ENCODE measurements around the gene LYPD5. TPM values are rescaled to one million over a fixed set of nuclear protein-coding genes. Genes with fewer than 3 reads are reported as not detected.

Gene LYPD5
- total and polyA plus RNA-seq, 8 donors, result 0.43 to 3.9 (median 1.6) TPM; not detected in 4

DNA sequence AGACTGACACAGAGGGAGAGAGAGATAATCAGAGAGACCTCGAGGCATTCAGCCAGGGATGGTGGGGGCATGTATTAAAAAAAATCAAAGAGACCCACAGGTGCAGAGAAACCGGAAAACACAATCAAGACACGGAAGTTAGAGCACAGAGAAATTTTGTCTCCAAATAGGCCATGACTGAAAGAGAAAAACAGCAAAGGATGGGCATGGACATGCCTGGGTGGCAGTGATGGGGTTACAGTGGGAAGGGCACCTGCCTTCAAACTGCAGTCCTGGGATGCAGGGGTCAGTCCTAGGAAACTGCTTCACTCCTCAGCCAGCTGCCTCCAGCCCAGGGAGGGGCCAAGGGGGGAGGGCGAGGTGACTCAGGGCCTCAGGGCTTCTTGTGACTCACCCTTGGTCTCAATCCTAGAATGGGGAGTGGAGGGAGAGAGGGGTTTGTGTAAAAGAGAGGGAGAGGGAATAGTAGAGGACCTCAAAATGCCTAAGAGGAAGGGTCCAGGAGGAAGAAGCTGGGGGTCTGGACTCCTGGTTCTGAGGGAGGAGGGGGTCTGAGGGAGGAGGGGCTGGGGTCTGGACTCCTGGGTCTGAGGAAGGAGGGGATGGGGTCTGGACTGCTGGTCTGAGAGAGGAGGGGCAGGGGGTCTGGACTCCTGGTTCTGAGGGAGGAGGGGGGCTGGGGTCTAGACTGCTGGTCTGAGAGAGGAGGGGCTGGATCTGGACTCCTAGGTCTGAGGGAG lies 17.8 kb downstream of the LYPD5 start:
- H3K4me1 ChIP-seq, result peaks cover 12 to 57% (median 19%) of the 10 kb centered on the region in 4 donors
- peak overlapping the region; percentile 16 to 76 (median 59) for H3K27ac ChIP-seq
- H3K4me3 ChIP-seq, result no peak overlapping the region
- DNase-seq, result peak; percentile 62 to 84
- TF ChIP-seq POLR2A (IDR thresholded peaks at IDR 0.05), result no peak
- TF ChIP-seq EP300 (IDR thresholded peaks at IDR 0.05), result no peak
- TF ChIP-seq, protein P1, sequence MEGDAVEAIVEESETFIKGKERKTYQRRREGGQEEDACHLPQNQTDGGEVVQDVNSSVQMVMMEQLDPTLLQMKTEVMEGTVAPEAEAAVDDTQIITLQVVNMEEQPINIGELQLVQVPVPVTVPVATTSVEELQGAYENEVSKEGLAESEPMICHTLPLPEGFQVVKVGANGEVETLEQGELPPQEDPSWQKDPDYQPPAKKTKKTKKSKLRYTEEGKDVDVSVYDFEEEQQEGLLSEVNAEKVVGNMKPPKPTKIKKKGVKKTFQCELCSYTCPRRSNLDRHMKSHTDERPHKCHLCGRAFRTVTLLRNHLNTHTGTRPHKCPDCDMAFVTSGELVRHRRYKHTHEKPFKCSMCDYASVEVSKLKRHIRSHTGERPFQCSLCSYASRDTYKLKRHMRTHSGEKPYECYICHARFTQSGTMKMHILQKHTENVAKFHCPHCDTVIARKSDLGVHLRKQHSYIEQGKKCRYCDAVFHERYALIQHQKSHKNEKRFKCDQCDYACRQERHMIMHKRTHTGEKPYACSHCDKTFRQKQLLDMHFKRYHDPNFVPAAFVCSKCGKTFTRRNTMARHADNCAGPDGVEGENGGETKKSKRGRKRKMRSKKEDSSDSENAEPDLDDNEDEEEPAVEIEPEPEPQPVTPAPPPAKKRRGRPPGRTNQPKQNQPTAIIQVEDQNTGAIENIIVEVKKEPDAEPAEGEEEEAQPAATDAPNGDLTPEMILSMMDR (IDR thresholded peaks at IDR 0.05), result no peak
- TF ChIP-seq POLR2AphosphoS5 (IDR thresholded peaks at IDR 0.05), result peak in 2 of 3 donors; percentile 39 to 41
- intact Hi-C loops (cut with DNase I; ENCODE audit: low total_unique reads), result loop anchor here (5.0 kb wide), 1 partner anchor 37 kb away; no protein-coding TSS in a partner anchor
- WGBS, 5 donors, result 30 to 60% (median 53%) methylated on average over 4 of the region's 4 CpGs
- no peaks in the 10 kb centered on the region for H3K9me3 ChIP-seq
- H3K36me3 ChIP-seq, result no peaks in the 10 kb centered on the region
- peaks cover 0 to 45% (median 0%) of the 10 kb centered on the region in 3 donors for H3K27me3 ChIP-seq

DNA sequence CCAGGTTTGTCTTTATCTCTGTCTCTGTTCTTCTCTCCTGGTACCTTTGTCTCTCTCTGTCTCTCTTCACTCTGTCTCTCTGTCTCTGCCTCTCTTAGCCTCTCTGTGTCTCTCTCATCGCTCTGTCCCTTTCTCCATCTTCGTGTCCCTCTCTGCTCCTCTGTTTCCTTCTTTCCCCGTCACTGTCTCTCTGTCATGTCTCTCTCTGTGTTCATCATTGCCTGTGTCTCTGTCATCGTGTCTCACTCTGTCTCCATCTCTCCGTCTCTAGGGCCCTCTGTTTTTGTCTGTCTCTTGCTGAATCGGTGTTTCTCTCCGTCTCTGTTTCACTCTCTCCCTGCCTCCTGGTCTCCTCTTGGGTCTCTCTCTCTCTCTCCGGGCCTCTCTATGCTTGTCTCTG lies 18.6 kb downstream of the LYPD5 start:
- 91 to 96% (median 94%) methylated on average over 8 of the region's 8 CpGs for WGBS, 5 donors
- TF ChIP-seq POLR2AphosphoS5 (IDR thresholded peaks at IDR 0.05), result no peak
- no peak for TF ChIP-seq EP300 (IDR thresholded peaks at IDR 0.05)
- no peak for TF ChIP-seq POLR2A (IDR thresholded peaks at IDR 0.05)
- TF ChIP-seq, protein P1 (IDR thresholded peaks at IDR 0.05), result no peak
- Histone ChIP-seq H3K9me3 (no peaks in the 10 kb centered on the region), H3K27ac (peak overlapping the region in 2 of 5 donors; percentile 69 to 76), H3K36me3 (no peaks in the 10 kb centered on the region), H3K4me3 (no peak overlapping the region), H3K4me1 (peaks cover 18 to 65% (median 26%) of the 10 kb centered on the region in 4 donors), H3K27me3 (peaks cover 0 to 51% (median 0%) of the 10 kb centered on the region in 3 donors)
- DNase-seq, result no peak
- intact Hi-C loops (cut with DNase I; ENCODE audit: low total_unique reads), result loop anchor here (5.0 kb wide), 1 partner anchor 36 kb away; no protein-coding TSS in a partner anchor

DNA sequence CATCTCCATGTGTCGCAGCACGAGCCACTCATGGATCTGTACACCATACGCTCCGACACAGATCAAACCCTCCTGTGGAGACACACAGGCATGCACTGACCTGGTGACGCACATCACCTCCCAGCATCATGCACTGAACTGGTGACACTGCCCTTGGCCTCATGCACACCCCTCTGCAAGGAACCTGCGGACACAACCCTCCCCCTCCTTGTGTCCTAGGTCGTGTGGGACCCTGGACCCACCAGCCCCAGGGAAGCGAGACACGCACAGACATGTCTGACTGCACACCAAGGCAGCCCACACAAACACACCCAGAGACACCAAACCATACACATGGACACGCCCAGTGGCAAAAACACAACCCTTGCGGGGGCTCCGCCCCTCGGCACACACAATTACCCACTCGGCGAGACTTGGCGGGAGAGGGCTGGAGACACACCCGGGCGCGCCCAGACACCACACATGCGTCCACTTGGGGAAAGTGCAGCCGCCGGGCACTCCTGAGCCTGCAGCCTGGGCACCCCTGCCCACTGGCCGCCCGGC lies 19.5 kb downstream of the LYPD5 start:
- WGBS, 5 donors, result 34 to 72% (median 44%) methylated on average over 13 to 24 of the region's 24 CpGs
- H3K36me3 ChIP-seq, result no peaks in the 10 kb centered on the region
- intact Hi-C loops (cut with DNase I; ENCODE audit: low total_unique reads), result loop anchor here (5.0 kb wide), 1 partner anchor 35 kb away; no protein-coding TSS in a partner anchor
- H3K4me1 ChIP-seq, result peaks cover 25 to 74% (median 35%) of the 10 kb centered on the region in 4 donors
- peak overlapping the region in 3 of 5 donors; percentile 18 to 34 (median 27) for H3K27ac ChIP-seq
- TF ChIP-seq EP300 (IDR thresholded peaks at IDR 0.05) (no peak), POLR2A (IDR thresholded peaks at IDR 0.05) (no peak), POLR2AphosphoS5 (IDR thresholded peaks at IDR 0.05) (peak in 1 of 3 donors; percentile 19)
- DNase-seq, result peak; percentile 65 to 67
- peaks cover 0 to 54% (median 0%) of the 10 kb centered on the region in 3 donors for H3K27me3 ChIP-seq
- no peaks in the 10 kb centered on the region for H3K9me3 ChIP-seq
- H3K4me3 ChIP-seq, result peak overlapping the region in 1 of 4 donors; percentile 16

DNA sequence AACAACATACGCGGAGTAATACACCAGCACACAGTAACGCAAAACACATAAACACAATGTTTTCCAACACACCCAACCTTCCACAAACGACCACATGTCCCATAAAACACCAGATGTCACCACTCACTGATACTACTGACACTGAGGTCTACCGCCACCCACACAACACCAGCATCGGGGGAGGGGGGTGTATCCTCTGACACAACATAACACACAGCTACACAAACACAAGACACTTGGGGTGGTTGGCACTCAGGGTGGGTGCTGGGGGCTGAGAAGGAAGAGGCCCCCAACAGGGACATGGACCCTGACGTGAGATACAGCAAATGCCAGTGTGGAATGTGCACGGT lies 20.0 kb downstream of the LYPD5 start:
- Histone ChIP-seq H3K4me1 (peaks cover 30 to 78% (median 38%) of the 10 kb centered on the region in 4 donors), H3K36me3 (no peaks in the 10 kb centered on the region), H3K4me3 (peak overlapping the region in 1 of 4 donors; percentile 16), H3K27me3 (peaks cover 0 to 54% (median 0%) of the 10 kb centered on the region in 3 donors), H3K9me3 (no peaks in the 10 kb centered on the region), H3K27ac (peak overlapping the region in 1 of 5 donors; percentile 34)
- intact Hi-C loops (cut with DNase I; ENCODE audit: low total_unique reads), result loop anchor here (5.0 kb wide), 1 partner anchor 35 kb away; no protein-coding TSS in a partner anchor
- 59 to 71% (median 64%) methylated on average over 8 of the region's 8 CpGs for WGBS, 5 donors
- no peak for DNase-seq
- TF ChIP-seq POLR2AphosphoS5 (IDR thresholded peaks at IDR 0.05), result no peak
- TF ChIP-seq POLR2A (IDR thresholded peaks at IDR 0.05), result no peak
- TF ChIP-seq EP300 (IDR thresholded peaks at IDR 0.05), result no peak
- TF ChIP-seq, protein P1 (IDR thresholded peaks at IDR 0.05), result no peak
